Measurements from ENCODE around the gene WASF1.
A peak's percentile ranks its signal among the peaks of the same experiment; 100 is the strongest.
"Not testable (repeated sequence)": the region's sequence is repeated elsewhere in the genome, so short reads cannot be mapped to it uniquely, and the experiment has no call there.

The WASF1 gene

GRCh38 chr6:110083875-110084585 lies 95.4 kb downstream of the WASF1 start:
- no peak for TF ChIP-seq CTCF (IDR thresholded peaks at IDR 0.05; ENCODE audit: low read depth, low read length)
- no peak for DNase-seq (ENCODE audit: low read depth, low spot score)
- in situ Hi-C loops (cut with HindIII; ENCODE audit: low sequenced_read_pairs): no loop called here
- no peak overlapping the region for H3K4me3 ChIP-seq (ENCODE audit: low read depth, low read length)

DNA sequence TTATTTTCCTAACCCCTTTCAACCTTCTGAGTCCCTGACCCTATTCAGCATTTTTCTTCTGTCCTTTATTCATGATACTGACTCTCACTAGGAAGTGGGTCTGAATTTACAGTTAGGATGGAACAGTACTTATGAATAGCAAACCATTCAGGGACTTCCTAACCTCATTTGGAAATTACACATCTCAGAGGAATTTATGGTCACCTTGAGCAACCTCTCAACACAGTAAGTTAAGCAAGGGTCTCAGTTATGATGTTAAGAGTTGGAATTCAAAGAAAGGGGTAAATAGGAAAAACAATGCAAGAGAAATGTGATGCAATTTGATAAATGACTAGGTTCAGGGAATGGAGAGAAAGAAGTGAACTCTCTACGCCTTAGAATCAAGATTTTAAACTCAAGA lies 104.1 kb downstream of the WASF1 start:
- in situ Hi-C loops (cut with HindIII; ENCODE audit: low sequenced_read_pairs): no loop called here
- DNase-seq (ENCODE audit: low read depth, low spot score): no peak
- H3K4me3 ChIP-seq (ENCODE audit: low read depth, low read length): no peak overlapping the region
- TF ChIP-seq CTCF (IDR thresholded peaks at IDR 0.05; ENCODE audit: low read depth, low read length): no peak

DNA sequence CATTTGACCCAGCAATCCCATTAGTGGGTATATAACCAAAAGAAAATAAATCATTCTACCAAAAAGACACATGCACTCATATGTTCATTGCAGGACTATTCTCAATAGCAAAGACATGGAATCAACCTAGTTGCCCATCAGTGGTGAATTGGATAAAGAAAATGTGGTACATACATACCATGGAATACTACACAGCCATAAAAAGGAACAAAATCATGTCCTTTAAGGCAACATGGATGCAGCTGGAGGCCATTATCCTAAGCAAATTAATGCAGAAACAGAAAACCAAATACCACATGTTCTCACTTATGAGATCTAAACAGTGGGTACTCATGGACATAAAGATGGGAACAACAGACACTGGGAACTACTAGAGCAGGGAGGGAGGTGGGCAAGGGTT lies 106.0 kb downstream of the WASF1 start:
- in situ Hi-C loops (cut with HindIII; ENCODE audit: low sequenced_read_pairs); H3K4me3 ChIP-seq (ENCODE audit: low read depth, low read length); DNase-seq (ENCODE audit: low read depth, low spot score): not testable (repeated sequence)

- in situ Hi-C loops (cut with HindIII; ENCODE audit: low sequenced_read_pairs): no loop called here
- no peak for DNase-seq (ENCODE audit: low read depth, low spot score)
- no peak for TF ChIP-seq CTCF (IDR thresholded peaks at IDR 0.05; ENCODE audit: low read depth, low read length)
- H3K4me3 ChIP-seq (ENCODE audit: low read depth, low read length): no peak overlapping the region
Measured at GRCh38 chr6:110068592-110068967, 110.9 kb downstream of the WASF1 start.

GRCh38 chr6:110067837-110068591 lies 111.5 kb downstream of the WASF1 start:
- in situ Hi-C loops (cut with HindIII; ENCODE audit: low sequenced_read_pairs): no loop called here
- H3K4me3 ChIP-seq (ENCODE audit: low read depth, low read length): no peak overlapping the region
- TF ChIP-seq CTCF (IDR thresholded peaks at IDR 0.05; ENCODE audit: low read depth, low read length): no peak
- peak; percentile 9 for DNase-seq (ENCODE audit: low read depth, low spot score)

DNA sequence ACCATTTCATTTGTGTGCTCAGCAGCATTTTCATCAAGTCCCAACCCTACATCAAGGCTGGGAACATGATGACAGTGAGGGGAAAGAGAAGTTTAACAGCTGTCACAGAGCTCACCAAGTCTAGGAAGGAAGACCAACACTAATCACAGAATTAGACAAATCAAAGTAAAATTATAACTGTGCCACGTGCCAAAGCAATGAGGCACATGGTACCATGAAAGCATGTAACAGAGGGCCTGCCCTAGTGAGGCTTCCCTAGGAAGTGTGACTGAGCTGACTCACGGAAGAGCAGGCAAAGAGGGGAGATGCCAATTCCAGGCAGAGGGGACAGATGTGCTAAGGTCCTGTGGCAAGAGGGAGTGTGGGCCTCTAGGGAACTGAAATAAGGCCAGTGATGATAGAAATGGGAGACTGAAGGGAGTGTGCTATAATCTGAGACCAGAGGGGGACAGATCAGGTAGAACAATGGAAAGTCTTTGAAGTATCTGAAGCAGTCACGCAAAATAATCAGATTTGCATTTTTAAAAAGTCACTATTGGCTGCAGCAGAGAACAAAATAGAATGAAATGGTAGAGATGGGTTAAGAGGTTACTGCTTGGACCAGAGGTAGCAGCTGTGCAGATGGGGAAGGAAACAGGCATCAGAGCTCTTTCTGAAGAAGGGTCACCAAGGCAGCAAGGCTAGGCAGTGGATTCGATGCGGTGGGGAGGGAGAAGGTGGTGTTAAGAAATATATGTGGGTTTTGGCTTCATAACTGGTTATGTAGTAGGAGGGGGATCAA lies 114.5 kb downstream of the WASF1 start:
- H3K4me3 ChIP-seq (ENCODE audit: low read depth, low read length): no peak overlapping the region
- no peak for TF ChIP-seq CTCF (IDR thresholded peaks at IDR 0.05; ENCODE audit: low read depth, low read length)
- in situ Hi-C loops (cut with HindIII; ENCODE audit: low sequenced_read_pairs): no loop called here
- DNase-seq (ENCODE audit: low read depth, low spot score): no peak
